DND-41 (cell line): ENCODE data around the gene NTSR2.
"Not testable (repeated sequence)": the region's sequence is repeated elsewhere in the genome, so short reads cannot be mapped to it uniquely, and the experiment has no call there.

ENCODE experiments used
- ATAC-seq: fragments of 200-7000 bp; cut with Tn5 transposase; 3 replicates; pipeline ENCODE4 v1.9.1; 2021; ENCODE audit warnings: low read depth; ENCODE audit not compliant: insufficient read depth
- DNase-seq: peaks from one replicate; pipeline ENCODE4 v3.0.0-alpha.2; 2020
- H2AFZ ChIP-seq: 2 replicates; pipeline ENCODE4 v1.6.0; 2012; ENCODE audit warnings: low read depth, low read length
- H3K27ac ChIP-seq: 2 replicates; pipeline ENCODE4 v1.5.1; 2012; ENCODE audit warnings: low read length, inconsistent platforms
- H3K27me3 ChIP-seq: fragments of 200-600 bp; sonication (generic); 2 replicates; pipeline ENCODE4 v1.6.0; 2012; ENCODE audit warnings: low read length, mild to moderate bottlenecking, inconsistent platforms; ENCODE audit not compliant: insufficient read depth, poor library complexity
- H3K36me3 ChIP-seq: 2 replicates; pipeline ENCODE4 v1.5.1; 2012; ENCODE audit warnings: low read length, inconsistent platforms; ENCODE audit not compliant: insufficient read depth
- H3K4me1 ChIP-seq: 2 replicates; pipeline ENCODE4 v1.5.1; 2012; ENCODE audit warnings: mild to moderate bottlenecking, low read length; ENCODE audit not compliant: insufficient read depth
- H3K4me2 ChIP-seq: 2 replicates; pipeline ENCODE4 v1.6.0; 2012; ENCODE audit warnings: mild to moderate bottlenecking, moderate library complexity, low read length, inconsistent platforms; ENCODE audit not compliant: insufficient read depth
- H3K4me3 ChIP-seq, 2 experiments: fragments of 200-600 bp in 1 of 2; shearing (Covaris generic) in 1 of 2; 2 replicates each; pipeline ENCODE4 v1.5.1; 2012 to 2016; ENCODE audit warnings: inconsistent platforms in 2 of 2, low read length in 2 of 2, mild to moderate bottlenecking in 2 of 2, low read depth in 1 of 2, moderate library complexity in 1 of 2
- H3K79me2 ChIP-seq: 2 replicates; pipeline ENCODE4 v1.6.0; 2012; ENCODE audit warnings: low read length, inconsistent platforms; ENCODE audit not compliant: insufficient read depth
- H3K9ac ChIP-seq: 2 replicates; pipeline ENCODE4 v1.6.0; 2012; ENCODE audit warnings: low read depth, mild to moderate bottlenecking, inconsistent platforms, low read length, moderate library complexity
- H3K9me3 ChIP-seq: 2 replicates; pipeline ENCODE4 v1.5.1; 2012; ENCODE audit warnings: low read length, moderate library complexity, mild to moderate bottlenecking, inconsistent platforms; ENCODE audit not compliant: insufficient read depth, severe bottlenecking
- H4K20me1 ChIP-seq: 2 replicates; pipeline ENCODE4 v1.6.0; 2012; ENCODE audit warnings: low read length; ENCODE audit not compliant: insufficient read depth
- CTCF ChIP-seq: IDR thresholded peaks from 2 replicates; pipeline ENCODE4 v1.5.1; 2012; ENCODE audit warnings: borderline replicate concordance, low read length, moderate library complexity, mild to moderate bottlenecking; ENCODE audit not compliant: poor library complexity, severe bottlenecking; ENCODE audit errors: extremely low read depth
- EZH2 ChIP-seq: IDR thresholded peaks from 3 replicates; pipeline ENCODE4 v1.6.1; 2012; ENCODE audit warnings: borderline replicate concordance, low read depth, mild to moderate bottlenecking, moderate library complexity, low read length, inconsistent platforms; ENCODE audit not compliant: severe bottlenecking

Gene NTSR2

DNA sequence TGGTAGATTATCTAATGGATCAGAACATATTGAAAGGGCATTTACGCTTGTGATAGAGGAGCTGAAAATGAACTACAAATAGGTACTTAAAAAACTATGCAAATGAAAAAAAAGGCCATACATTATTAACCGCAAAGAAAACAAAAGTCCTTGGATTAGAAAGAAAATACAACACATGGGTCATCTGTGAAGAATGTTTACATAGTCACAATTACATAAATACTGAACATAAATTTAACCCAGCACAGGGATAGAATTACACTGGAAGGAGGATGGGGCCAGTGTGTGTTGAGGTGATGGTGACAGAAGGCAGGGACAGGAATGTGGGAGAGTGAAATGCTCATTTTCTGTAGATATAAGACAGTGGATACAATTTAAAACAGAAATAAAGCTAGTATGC, 6.6 kb downstream of the NTSR2 start:
- Histone ChIP-seq H3K27me3 (no peaks in the 10 kb centered on the region), H3K9me3 (peaks cover 6% of the 10 kb centered on the region), H3K9ac (no peak overlapping the region), H3K79me2 (no peaks in the 10 kb centered on the region), H3K4me2 (no peak overlapping the region), H3K4me3 (no peak overlapping the region), H3K36me3 (no peaks in the 10 kb centered on the region), H3K4me1 (no peaks in the 10 kb centered on the region), H3K27ac (no peak overlapping the region), H4K20me1 (no peaks in the 10 kb centered on the region), H2AFZ (no peak overlapping the region)
- no peak for TF ChIP-seq EZH2
- TF ChIP-seq CTCF: no peak
- no peak for DNase-seq
- ATAC-seq: no peak

- no peak for ATAC-seq
- Histone ChIP-seq H3K4me3 (no peak overlapping the region), H3K9ac (no peak overlapping the region), H3K27ac (no peak overlapping the region), H3K27me3 (no peaks in the 10 kb centered on the region), H3K36me3 (no peaks in the 10 kb centered on the region), H3K9me3 (peaks cover 6% of the 10 kb centered on the region), H3K79me2 (no peaks in the 10 kb centered on the region), H3K4me1 (no peaks in the 10 kb centered on the region), H4K20me1 (no peaks in the 10 kb centered on the region), H2AFZ (no peak overlapping the region), H3K4me2 (no peak overlapping the region)
- DNase-seq: no peak
- TF ChIP-seq CTCF: no peak
- TF ChIP-seq EZH2: no peak
Measured at GRCh38 chr2:11662882-11663281, 7.1 kb downstream of the NTSR2 start.

- Histone ChIP-seq H3K4me2 (no peak overlapping the region), H3K27ac (no peak overlapping the region), H2AFZ (no peak overlapping the region), H3K4me1 (no peaks in the 10 kb centered on the region), H3K36me3 (no peaks in the 10 kb centered on the region), H3K9ac (no peak overlapping the region), H3K4me3 (no peak overlapping the region), H4K20me1 (no peaks in the 10 kb centered on the region), H3K79me2 (no peaks in the 10 kb centered on the region), H3K9me3 (peaks cover 6% of the 10 kb centered on the region), H3K27me3 (no peaks in the 10 kb centered on the region)
- no peak for ATAC-seq
- TF ChIP-seq CTCF: no peak
- TF ChIP-seq EZH2: no peak
- DNase-seq: no peak
Measured at GRCh38 chr2:11661891-11662435, 8.0 kb downstream of the NTSR2 start.

DNA sequence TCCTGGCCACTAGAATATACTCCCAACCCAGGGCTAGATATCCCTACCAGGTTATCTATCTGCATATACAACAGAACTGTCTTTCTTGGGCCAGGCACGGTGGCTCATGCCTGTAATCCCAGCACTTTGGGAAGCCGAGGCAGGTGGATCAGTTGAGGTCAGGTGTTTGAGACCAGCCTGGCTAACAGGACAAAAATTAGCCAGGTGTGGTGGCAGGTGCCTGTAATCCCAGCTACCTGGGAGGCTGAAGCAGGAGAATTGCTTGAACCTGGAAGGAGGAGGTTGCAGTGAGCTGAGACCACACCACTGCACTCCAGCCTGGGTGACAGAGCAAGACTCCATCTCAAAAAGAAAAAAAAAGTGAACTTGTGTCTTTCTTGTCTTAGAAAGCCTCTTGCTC, 9.6 kb downstream of the NTSR2 start:
- H3K79me2 ChIP-seq, DNase-seq, H3K36me3 ChIP-seq, H3K9me3 ChIP-seq, H3K4me3 ChIP-seq, H3K4me2 ChIP-seq, H3K4me1 ChIP-seq, H3K27me3 ChIP-seq, H3K27ac ChIP-seq, ATAC-seq, H2AFZ ChIP-seq, H4K20me1 ChIP-seq, H3K9ac ChIP-seq: not testable (repeated sequence)
